OCI-LY1 (cell line): ENCODE results near the gene TMEM52B.

Experiments
- H2AFZ ChIP-seq: fragments of 200-600 bp; sonication (generic), shearing (Covaris generic); 2 replicates; pipeline ENCODE4 v1.6.0; 2014; ENCODE audit warnings: antibody characterized with exemption, mild to moderate bottlenecking, low read length
- H3F3A ChIP-seq: fragments of 200-600 bp; sonication (generic), shearing (Covaris generic); 2 replicates; pipeline ENCODE4 v1.6.0; 2014; ENCODE audit warnings: mild to moderate bottlenecking, antibody characterized with exemption, low read length, moderate library complexity; ENCODE audit not compliant: insufficient read depth
- H3K27ac ChIP-seq: fragments of 200-600 bp; sonication (generic); 2 replicates; pipeline ENCODE4 v1.5.1; 2014; ENCODE audit warnings: low read length, mixed run types, mild to moderate bottlenecking, low read depth; ENCODE audit not compliant: poor library complexity, severe bottlenecking
- H3K27me3 ChIP-seq: fragments of 200-600 bp; sonication (generic); 2 replicates; pipeline ENCODE4 v1.6.0; 2014; ENCODE audit warnings: antibody characterized with exemption, mild to moderate bottlenecking, low read length, moderate library complexity; ENCODE audit not compliant: insufficient read depth
- H3K36me3 ChIP-seq: fragments of 200-600 bp; sonication (generic); 2 replicates; pipeline ENCODE4 v1.6.1; 2014; ENCODE audit warnings: mild to moderate bottlenecking, antibody characterized with exemption, low read length, moderate library complexity, mixed read lengths; ENCODE audit not compliant: insufficient read depth
- H3K4me1 ChIP-seq: fragments of 200-600 bp; sonication (generic); 2 replicates; pipeline ENCODE4 v1.5.1; 2014; ENCODE audit warnings: mild to moderate bottlenecking, low read length, moderate library complexity; ENCODE audit not compliant: insufficient read depth, severe bottlenecking
- H3K4me2 ChIP-seq: fragments of 200-600 bp; sonication (generic), shearing (Covaris generic); 2 replicates; pipeline ENCODE4 v1.6.1; 2014; ENCODE audit warnings: low read length
- H3K4me3 ChIP-seq: fragments of 200-600 bp; sonication (generic); 2 replicates; pipeline ENCODE4 v1.5.1; 2014; ENCODE audit warnings: low read length, low read depth, mild to moderate bottlenecking, mixed read lengths; ENCODE audit not compliant: poor library complexity, severe bottlenecking
- H3K79me2 ChIP-seq: fragments of 200-600 bp; shearing (Covaris generic); 2 replicates; pipeline ENCODE4 v1.6.1; 2016; ENCODE audit warnings: mixed run types, low read length, mixed read lengths; ENCODE audit not compliant: insufficient read depth
- H3K9ac ChIP-seq: fragments of 200-600 bp; sonication (generic), shearing (Covaris generic); 2 replicates; pipeline ENCODE4 v1.6.1; 2014; ENCODE audit warnings: mild to moderate bottlenecking, low read length, mixed read lengths
- H3K9me2 ChIP-seq: fragments of 200-600 bp; sonication (generic), shearing (Covaris generic); 2 replicates; pipeline ENCODE4 v1.6.1; 2014; ENCODE audit warnings: low read depth, mild to moderate bottlenecking, low read length, mixed read lengths
- H3K9me3 ChIP-seq: fragments of 200-600 bp; shearing (Covaris generic); 2 replicates; pipeline ENCODE4 v1.6.1; 2014; ENCODE audit warnings: low read length, mixed read lengths
- H4K20me1 ChIP-seq: fragments of 200-600 bp; sonication (generic), shearing (Covaris generic); 2 replicates; pipeline ENCODE4 v1.6.0; 2016; ENCODE audit warnings: mild to moderate bottlenecking, low read length; ENCODE audit not compliant: insufficient read depth
- CTCF ChIP-seq: fragments of 200-600 bp; sonication (generic), shearing (Covaris generic); IDR thresholded peaks from 2 replicates; pipeline ENCODE4 v1.5.1; 2017; ENCODE audit warnings: mild to moderate bottlenecking, antibody characterized with exemption, low read length, moderate library complexity, mixed read lengths
- EZH2 ChIP-seq: fragments of 200-600 bp; sonication (generic), shearing (Covaris generic); IDR thresholded peaks from 2 replicates; pipeline ENCODE4 v1.8.0; 2017; ENCODE audit warnings: borderline replicate concordance, mixed run types, mild to moderate bottlenecking, antibody characterized with exemption, low read length, moderate library complexity, mixed read lengths

TMEM52B gene

GRCh38 chr12:10191865-10192264, 13.0 kb downstream of the TMEM52B start:
- H3K27ac ChIP-seq = no peak overlapping the region
- no peaks in the 10 kb centered on the region for H3K36me3 ChIP-seq

GRCh38 chr12:10194160-10194670, 15.4 kb downstream of the TMEM52B start:
- Histone ChIP-seq H4K20me1 (no peaks in the 10 kb centered on the region), H3K27me3 (no peaks in the 10 kb centered on the region; the same call in 1 of the 2 replicates), H3K36me3 (no peaks in the 10 kb centered on the region), H3K4me1 (peaks cover 31% of the 10 kb centered on the region), H3K27ac (no peak overlapping the region), H3K9me3 (no peaks in the 10 kb centered on the region), H3K79me2 (no peaks in the 10 kb centered on the region), H3K4me3 (no peak overlapping the region), H3K9me2 (no peaks in the 10 kb centered on the region), H3F3A (no peaks in the 10 kb centered on the region), H3K9ac (no peak overlapping the region), H3K4me2 (no peak overlapping the region), H2AFZ (no peak overlapping the region)
- TF ChIP-seq EZH2 (no peak), CTCF (no peak)

More at GRCh38 chr12:10191865-10192264, 13.0 kb downstream of the TMEM52B start:
- no peaks in the 10 kb centered on the region for H3F3A ChIP-seq
- no peak overlapping the region for H3K4me3 ChIP-seq
- no peaks in the 10 kb centered on the region; the same call in 1 of the 2 replicates for H3K27me3 ChIP-seq
- H2AFZ ChIP-seq = no peak overlapping the region
- no peak overlapping the region for H3K9ac ChIP-seq
- peaks cover 23% of the 10 kb centered on the region for H3K4me1 ChIP-seq
- no peaks in the 10 kb centered on the region for H3K79me2 ChIP-seq
- no peak for TF ChIP-seq EZH2
- no peak for TF ChIP-seq CTCF
- no peaks in the 10 kb centered on the region for H3K9me3 ChIP-seq
- H3K4me2 ChIP-seq = no peak overlapping the region
- H4K20me1 ChIP-seq = no peaks in the 10 kb centered on the region
- no peaks in the 10 kb centered on the region for H3K9me2 ChIP-seq

- Histone ChIP-seq H3K4me2 (peak overlapping the region; percentile 46; the same call in 1 of the 2 replicates), H3K4me3 (no peak overlapping the region)
- TF ChIP-seq CTCF (no peak), EZH2 (no peak)
Observed at GRCh38 chr12:10196210-10196609, 17.4 kb downstream of the TMEM52B start.

More at GRCh38 chr12:10196210-10196609, 17.4 kb downstream of the TMEM52B start:
- Histone ChIP-seq H3F3A (no peaks in the 10 kb centered on the region), H4K20me1 (no peaks in the 10 kb centered on the region), H3K36me3 (no peaks in the 10 kb centered on the region), H3K4me1 (peaks cover 31% of the 10 kb centered on the region), H3K9ac (no peak overlapping the region), H3K9me2 (no peaks in the 10 kb centered on the region), H2AFZ (no peak overlapping the region), H3K27ac (peak overlapping the region; percentile 38), H3K9me3 (no peaks in the 10 kb centered on the region), H3K79me2 (no peaks in the 10 kb centered on the region), H3K27me3 (no peaks in the 10 kb centered on the region; the same call in 1 of the 2 replicates)
